NCI-H146 (cell line): Measurements from ENCODE around the gene PAX8.
A peak's percentile ranks its signal among the peaks of the same experiment; 100 is the strongest.

ENCODE experiments used
- DNase-seq: peaks from one replicate; lab custom pipeline; 2025; lab: John Stamatoyannopoulos, UW

PAX8 gene

DNA sequence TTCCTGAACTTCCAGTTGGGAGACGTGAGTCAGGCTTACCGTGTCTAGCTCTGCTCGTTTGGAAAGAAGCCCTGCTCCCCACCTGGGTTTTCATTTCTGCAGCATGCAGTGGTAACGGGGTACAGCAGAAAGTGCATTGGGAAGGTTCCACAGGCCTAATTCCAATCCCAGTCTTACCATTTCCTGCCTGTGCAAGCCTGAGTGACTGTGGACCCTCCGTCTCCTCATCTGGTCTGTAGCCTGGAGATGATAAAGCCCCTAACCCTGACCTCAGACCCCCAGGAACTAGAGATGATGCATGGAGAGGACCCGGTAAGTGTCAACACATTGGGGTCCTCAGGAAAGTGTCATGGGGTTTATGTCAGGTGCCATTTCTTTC lies 110.8 kb downstream of the PAX8 start:
- no peak for DNase-seq

DNA sequence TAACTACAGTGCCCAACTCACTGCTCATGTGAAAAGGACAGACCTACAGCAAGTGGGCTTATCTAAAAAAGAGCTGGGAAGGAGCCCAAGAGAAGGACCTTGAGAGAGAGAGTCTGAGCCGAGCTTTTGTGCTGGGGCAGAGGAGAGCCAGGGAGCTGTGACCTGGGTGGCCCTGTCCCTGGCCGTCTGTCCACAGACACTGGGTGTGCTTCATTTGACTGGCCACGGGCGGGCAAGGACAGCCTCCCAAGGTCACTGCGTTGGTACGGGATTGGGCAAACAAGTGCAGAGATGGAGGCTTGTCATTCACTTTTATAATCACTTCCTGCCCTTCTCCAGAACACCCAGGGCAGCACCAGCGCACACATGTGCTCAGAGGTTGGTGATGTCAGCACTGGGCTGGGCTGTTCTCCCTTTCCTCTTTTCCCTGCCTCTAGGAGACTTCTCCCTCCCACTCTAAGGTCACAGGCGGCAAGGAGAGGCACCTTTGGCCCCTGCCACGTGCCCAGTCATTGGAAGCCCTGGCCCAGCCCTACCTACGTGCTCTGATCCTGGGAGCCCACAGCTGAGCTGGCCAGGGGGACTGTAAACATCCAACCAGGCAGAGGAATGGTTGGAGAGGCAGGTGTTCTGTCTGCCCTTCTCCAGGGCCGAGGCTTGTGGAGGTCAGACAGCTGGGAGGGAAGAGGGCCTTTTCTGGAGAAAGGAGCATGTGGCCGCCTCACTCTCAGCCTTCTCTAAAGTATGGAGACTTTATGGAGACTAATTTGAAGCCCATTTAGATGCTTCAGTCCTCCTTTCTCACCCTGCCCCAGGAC lies 111.4 kb downstream of the PAX8 start:
- DNase-seq = peak; percentile 46

DNA sequence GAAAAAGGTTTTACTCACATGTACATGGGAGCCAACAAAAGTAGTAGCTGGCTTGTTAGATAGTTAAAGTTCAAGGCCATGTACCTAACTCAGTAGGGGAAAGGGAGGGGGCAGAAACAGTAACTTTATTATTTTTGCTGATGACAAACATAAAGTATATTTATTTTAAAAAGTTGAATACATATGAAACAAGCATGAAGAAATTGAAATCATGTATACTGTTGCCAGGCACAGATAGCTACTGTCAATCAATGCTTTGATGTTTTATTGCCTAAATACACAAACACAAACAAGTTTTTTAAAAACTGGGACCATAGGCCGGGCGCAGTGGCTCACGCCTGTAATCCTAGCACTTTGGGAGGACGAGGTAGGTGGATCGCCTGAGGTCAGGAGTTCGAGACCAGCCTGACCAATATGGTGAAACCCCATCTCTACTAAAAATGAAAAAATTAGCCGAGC lies 112.5 kb downstream of the PAX8 start:
- DNase-seq = no peak
